GM21576 (cell line): ENCODE results near the gene TMIGD2.
"Not testable (repeated sequence)": the region's sequence is repeated elsewhere in the genome, so short reads cannot be mapped to it uniquely, and the experiment has no call there.

Source experiments
- ATAC-seq: cut with Tn5 transposase; IDR thresholded peaks from one replicate; pipeline ENCODE4 v1.9.1; 2021; ENCODE audit warnings: mild to moderate bottlenecking, moderate library complexity; ENCODE audit not compliant: unreplicated experiment

Gene TMIGD2

GRCh38 chr19:4267901-4268815 lies 34.0 kb downstream of the TMIGD2 start:
- ATAC-seq: no peak

GRCh38 chr19:4267101-4267900 lies 34.9 kb downstream of the TMIGD2 start:
- no peak for ATAC-seq

GRCh38 chr19:4266253-4267000 lies 35.8 kb downstream of the TMIGD2 start:
- no peak for ATAC-seq

GRCh38 chr19:4264812-4265211 lies 37.4 kb downstream of the TMIGD2 start:
- ATAC-seq: no peak

- ATAC-seq: no peak
These were observed 41.5 kb downstream of the TMIGD2 start for GRCh38 chr19:4260613-4261191.

- no peak for ATAC-seq
These were observed 44.0 kb downstream of the TMIGD2 start for GRCh38 chr19:4258181-4258580.

- no peak for ATAC-seq
These were observed 45.2 kb downstream of the TMIGD2 start for GRCh38 chr19:4257025-4257424.

GRCh38 chr19:4256563-4256962 lies 45.6 kb downstream of the TMIGD2 start:
- ATAC-seq: no peak

GRCh38 chr19:4246767-4247593 lies 55.2 kb downstream of the TMIGD2 start, which contains the start of gene YJU2:
TSS of gene YJU2 (plus strand) at chr19:4247080. CDS start at chr19:4247147, 67 bp downstream.
- ATAC-seq: peak; percentile 78

- ATAC-seq: not testable (repeated sequence)
These were observed 56.3 kb downstream of the TMIGD2 start for GRCh38 chr19:4245938-4246337.
